Gastrocnemius medialis (tissue), 4 donors: ENCODE data around the gene CBX2. TPM values are rescaled to one million over a fixed set of nuclear protein-coding genes. Genes with fewer than 3 reads are reported as not detected.
A peak's percentile ranks its signal among the peaks of the same experiment; 100 is the strongest.

Experiments used
- ATAC-seq, 2 donors: fragments of 150-250 bp; one replicate each; pipeline ENCODE4 v1.9.1; 2016
- DNase-seq, 2 donors: peaks; one replicate each; pipeline ENCODE4 v3.0.0-alpha.2; 2019
- H3K27ac ChIP-seq, 4 donors: fragments of 200-600 bp; sonication (generic); 1 replicate in 1 of 4; 2 replicates in 3 of 4; pipeline ENCODE4 v1.5.1; 2016 to 2018; ENCODE audit warnings: mild to moderate bottlenecking in 2 of 4, moderate library complexity in 1 of 4
- H3K27me3 ChIP-seq, 3 donors: fragments of 200-600 bp; sonication (generic) in 2 of 3; 1 replicate in 1 of 3; 2 replicates in 2 of 3; pipeline versions ENCODE4 v1.5.1 to v1.6.0; 2016 to 2019; ENCODE audit warnings: mild to moderate bottlenecking in 1 of 3, moderate library complexity in 1 of 3
- H3K36me3 ChIP-seq, 2 donors: fragments of 200-600 bp; sonication (generic) in 1 of 2; one replicate each; pipeline ENCODE4 v1.5.1; 2017 to 2018
- H3K4me1 ChIP-seq, 2 donors: fragments of 200-600 bp; sonication (generic) in 1 of 2; one replicate each; pipeline ENCODE4 v1.5.1; 2016 to 2017; ENCODE audit warnings: mild to moderate bottlenecking in 2 of 2
- H3K4me3 ChIP-seq, 4 donors: fragments of 200-600 bp; sonication (generic) in 3 of 4; 1 replicate in 1 of 4; 2 replicates in 3 of 4; pipeline ENCODE4 v1.5.1; 2016 to 2019; ENCODE audit warnings: mild to moderate bottlenecking in 2 of 4
- H3K9me3 ChIP-seq, 3 donors: fragments of 200-600 bp; sonication (generic) in 2 of 3; 1 replicate in 1 of 3; 2 replicates in 2 of 3; pipeline ENCODE4 v1.5.1; 2016 to 2019
- CTCF ChIP-seq, 5 experiments: fragments of 450-650 bp in 3 of 5; fragments of 200-600 bp in 2 of 5; sonication (generic) in 2 of 5; IDR thresholded peaks in 4 of 5; conservative IDR thresholded peaks in 1 of 5; 1 replicate in 4 of 5; 2 replicates in 1 of 5; pipeline ENCODE4 v1.5.1; 2016 to 2019; ENCODE audit warnings: antibody characterized with exemption in 5 of 5, mild to moderate bottlenecking in 3 of 5, moderate library complexity in 3 of 5
- POLR2A ChIP-seq, 2 donors: fragments of 450-650 bp; IDR thresholded peaks; one replicate each; pipeline ENCODE4 v1.6.1; 2017; ENCODE audit warnings: antibody characterized with exemption in 2 of 2, mild to moderate bottlenecking in 2 of 2, moderate library complexity in 2 of 2
- in situ Hi-C, 4 donors: fragments of 200-750 bp; cut with MboI; loops; one replicate each; pipeline versions ENCODE4 v1.15.0 to v1.8.0; 2017; ENCODE audit warnings: low sequenced_read_pairs in 4 of 4
- intact Hi-C: fragments of 100-400 bp; cut with DNase I; formaldehyde crosslinking; loops from one replicate; pipeline ENCODE4 v1.15.1; 2023; ENCODE audit warnings: low total_unique reads
- total RNA-seq, 4 donors: library from RNA; depleted of rRNA; stranded (reverse); fragments of >200 nt; gene quantifications; one replicate each; pipeline versions ENCODE4 v1.1.0 to v1.2.3, GENCODE V29; 2016

The CBX2 gene
- total RNA-seq, 4 donors from 2014 or later = 0.13 to 1.1 (median 0.42) TPM; not detected in 1

GRCh38 chr17:79829457-79829856 lies 51.5 kb downstream of the CBX2 start:
- H3K9me3 ChIP-seq = no peaks in the 10 kb centered on the region
- TF ChIP-seq POLR2A (IDR thresholded peaks at IDR 0.05) (no peak), CTCF (IDR thresholded peaks at IDR 0.05 in 4 of 5, conservative IDR thresholded peaks at IDR 0.05 in 1 of 5) (no peak)
- H3K4me1 ChIP-seq = peaks cover 5 to 14% of the 10 kb centered on the region in 2 donors
- ATAC-seq (no peak), DNase-seq (no peak)
- no peaks in the 10 kb centered on the region for H3K36me3 ChIP-seq
- H3K4me3 ChIP-seq = no peak overlapping the region
- in situ Hi-C loops = no loop called here
- no peak overlapping the region for H3K27ac ChIP-seq
- H3K27me3 ChIP-seq = peaks cover 19 to 23% (median 23%) of the 10 kb centered on the region in 3 donors
- intact Hi-C loops = no loop called here

DNA sequence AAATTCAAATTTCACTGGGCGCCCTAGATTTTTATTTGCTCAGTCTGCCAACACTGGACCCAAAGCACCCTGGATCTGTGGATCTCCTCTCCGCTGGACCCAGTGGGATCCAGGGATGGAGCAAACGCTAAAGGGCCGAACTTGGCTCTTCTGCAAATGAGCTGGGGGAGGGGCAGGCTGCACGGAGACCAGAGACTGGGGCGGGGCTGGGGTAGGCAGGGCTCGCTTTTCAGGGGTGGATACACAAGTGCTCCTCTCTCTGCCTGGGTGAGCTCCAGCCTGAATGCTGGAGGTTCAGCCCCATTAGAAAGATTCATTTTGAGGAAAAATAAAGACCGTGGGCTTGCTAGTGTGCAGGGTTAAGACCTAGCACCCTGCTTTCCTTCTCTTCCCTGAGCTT lies 52.4 kb downstream of the CBX2 start:
- Histone ChIP-seq H3K9me3 (no peaks in the 10 kb centered on the region), H3K36me3 (no peaks in the 10 kb centered on the region), H3K27me3 (peaks cover 16 to 23% (median 22%) of the 10 kb centered on the region in 3 donors), H3K27ac (no peak overlapping the region), H3K4me1 (peaks cover 5 to 14% of the 10 kb centered on the region in 2 donors), H3K4me3 (no peak overlapping the region)
- ATAC-seq (no peak), DNase-seq (no peak)
- TF ChIP-seq CTCF (IDR thresholded peaks at IDR 0.05 in 4 of 5, conservative IDR thresholded peaks at IDR 0.05 in 1 of 5) = no peak
- no peak for TF ChIP-seq POLR2A (IDR thresholded peaks at IDR 0.05)
- intact Hi-C loops (no loop called here), in situ Hi-C loops (no loop called here)

- H3K27ac ChIP-seq = no peak overlapping the region
- no peak for ATAC-seq
- no peaks in the 10 kb centered on the region for H3K36me3 ChIP-seq
- no peak for DNase-seq
- H3K27me3 ChIP-seq = peaks cover 15 to 22% (median 22%) of the 10 kb centered on the region in 3 donors
- in situ Hi-C loops = no loop called here
- intact Hi-C loops = no loop called here
- TF ChIP-seq CTCF (IDR thresholded peaks at IDR 0.05 in 4 of 5, conservative IDR thresholded peaks at IDR 0.05 in 1 of 5) = no peak
- no peak for TF ChIP-seq POLR2A (IDR thresholded peaks at IDR 0.05)
- no peaks in the 10 kb centered on the region for H3K9me3 ChIP-seq
- peaks cover 5 to 14% of the 10 kb centered on the region in 2 donors for H3K4me1 ChIP-seq
- no peak overlapping the region for H3K4me3 ChIP-seq
These were observed 52.9 kb downstream of the CBX2 start for GRCh38 chr17:79830763-79831264.

DNA sequence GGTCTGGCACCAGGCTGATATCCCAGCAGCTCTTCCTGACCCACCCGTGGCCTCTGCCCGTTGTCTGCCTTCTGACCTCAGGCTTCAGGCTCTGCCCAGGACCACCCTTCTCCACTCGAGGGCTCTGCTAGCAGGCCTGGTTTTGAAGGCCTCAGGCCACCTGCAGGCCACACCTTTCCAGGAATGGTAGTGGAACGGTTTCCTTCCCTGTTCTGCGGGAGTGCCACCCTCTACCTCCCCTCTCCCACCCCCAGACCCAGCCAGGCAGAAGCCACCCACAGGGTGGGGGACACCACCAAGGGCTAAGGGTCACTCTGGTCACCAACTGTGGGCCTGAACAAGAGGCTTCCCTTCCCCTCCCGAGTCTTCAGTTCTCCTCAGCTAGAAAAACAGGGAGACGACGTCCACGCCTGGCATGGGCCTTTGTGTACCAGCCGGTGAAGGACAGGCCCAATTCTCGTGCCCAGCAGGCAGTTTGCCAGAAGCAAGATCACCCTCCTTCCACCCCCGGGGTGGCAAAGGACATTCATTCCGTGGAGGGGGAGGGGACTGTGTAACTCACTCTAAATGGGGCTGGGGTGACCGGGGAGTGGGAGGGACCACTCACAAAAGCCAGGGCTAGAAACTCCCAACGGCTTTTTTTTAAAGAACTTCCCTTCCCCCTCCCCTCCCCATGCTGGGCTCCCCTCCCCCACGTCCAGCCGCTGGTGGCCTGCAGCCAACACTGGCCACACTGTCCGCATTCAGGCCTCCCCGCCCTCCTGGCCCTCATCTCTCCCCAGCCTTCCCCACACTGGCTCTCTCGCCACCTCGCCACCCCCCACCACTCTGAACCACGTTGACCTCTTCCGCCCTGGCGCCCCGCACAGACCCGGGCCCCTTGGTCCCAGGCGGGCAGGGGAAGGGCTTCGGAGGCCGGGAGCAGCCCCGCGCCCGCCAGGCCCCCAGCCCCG lies 53.6 kb downstream of the CBX2 start:
- Histone ChIP-seq H3K9me3 (no peaks in the 10 kb centered on the region), H3K4me1 (peaks cover 7 to 16% of the 10 kb centered on the region in 2 donors), H3K27ac (no peak overlapping the region), H3K36me3 (no peaks in the 10 kb centered on the region), H3K4me3 (peak overlapping the region in 3 of 4 donors; percentile 20 to 46 (median 43)), H3K27me3 (peaks cover 8 to 18% (median 15%) of the 10 kb centered on the region in 3 donors)
- ATAC-seq (peak; percentile 55 to 66), DNase-seq (peak in 1 of 2 donors; percentile 49)
- intact Hi-C loops = no loop called here
- in situ Hi-C loops = no loop called here
- no peak for TF ChIP-seq CTCF (IDR thresholded peaks at IDR 0.05 in 4 of 5, conservative IDR thresholded peaks at IDR 0.05 in 1 of 5)
- no peak for TF ChIP-seq POLR2A (IDR thresholded peaks at IDR 0.05)
